Uterus (tissue), 4 donors: Measurements from ENCODE around the gene SP2. TPM values are rescaled to one million over a fixed set of nuclear protein-coding genes. Genes with fewer than 3 reads are reported as not detected.

Experiments
- DNase-seq, 2 donors: peaks; one replicate each; pipeline ENCODE4 v3.0.0-alpha.2; 2019 to 2020
- H3K27ac ChIP-seq, 2 donors: fragments of 200-600 bp; sonication (generic); 1 replicate in 1 of 2; 2 replicates in 1 of 2; pipeline ENCODE4 v1.5.1; 2016 to 2018
- H3K27me3 ChIP-seq, 2 donors: fragments of 200-600 bp; sonication (generic); one replicate each; pipeline ENCODE4 v1.5.1; 2018 to 2019; ENCODE audit warnings: control low read depth in 1 of 2
- H3K36me3 ChIP-seq, 2 donors: fragments of 200-600 bp; sonication (generic); one replicate each; pipeline ENCODE4 v1.5.1; 2019; ENCODE audit warnings: control low read depth in 1 of 2
- H3K4me1 ChIP-seq, 2 donors: fragments of 200-600 bp; sonication (generic); one replicate each; pipeline ENCODE4 v1.5.1; 2018 to 2019; ENCODE audit warnings: control low read depth in 1 of 2
- H3K4me3 ChIP-seq, 2 donors: fragments of 200-600 bp; sonication (generic); 1 replicate in 1 of 2; 2 replicates in 1 of 2; pipeline ENCODE4 v1.5.1; 2018 to 2019; ENCODE audit warnings: mild to moderate bottlenecking in 1 of 2
- H3K9me3 ChIP-seq, 2 donors: fragments of 200-600 bp; sonication (generic); one replicate each; pipeline ENCODE4 v1.5.1; 2019; ENCODE audit warnings: control low read depth in 1 of 2
- POLR2A ChIP-seq, 2 donors: fragments of 450-650 bp; IDR thresholded peaks; one replicate each; pipeline ENCODE4 v1.6.1; 2016; ENCODE audit warnings: antibody characterized with exemption in 2 of 2, mild to moderate bottlenecking in 1 of 2, moderate library complexity in 1 of 2
- intact Hi-C: fragments of 100-400 bp; cut with DNase I; formaldehyde crosslinking; loops from one replicate; pipeline ENCODE4 v1.15.1; 2023; ENCODE audit warnings: low total_unique reads
- total RNA-seq, 4 donors: library from RNA; depleted of rRNA in 3 of 4; stranded (reverse); fragments of >200 nt in 3 of 4; gene quantifications; one replicate each; pipeline versions ENCODE4 v1.1.0 to v1.2.4, GENCODE V29; 2014 to 2023
- TF ChIP-seq, protein P1 (sequence below), 4 experiments: fragments of 200-600 bp in 2 of 4; fragments of 450-650 bp in 2 of 4; sonication (generic) in 2 of 4; IDR thresholded peaks; one replicate each; pipeline ENCODE4 v1.5.1; 2016 to 2019; ENCODE audit warnings: antibody characterized with exemption in 4 of 4, mild to moderate bottlenecking in 2 of 4, moderate library complexity in 1 of 4
- donor health status: DM: yes; HTN: yes; CAD: no.

Gene SP2
- total RNA-seq, 4 donors from 2014 or later: 0.88 to 18.7 (median 1.3) TPM

DNA sequence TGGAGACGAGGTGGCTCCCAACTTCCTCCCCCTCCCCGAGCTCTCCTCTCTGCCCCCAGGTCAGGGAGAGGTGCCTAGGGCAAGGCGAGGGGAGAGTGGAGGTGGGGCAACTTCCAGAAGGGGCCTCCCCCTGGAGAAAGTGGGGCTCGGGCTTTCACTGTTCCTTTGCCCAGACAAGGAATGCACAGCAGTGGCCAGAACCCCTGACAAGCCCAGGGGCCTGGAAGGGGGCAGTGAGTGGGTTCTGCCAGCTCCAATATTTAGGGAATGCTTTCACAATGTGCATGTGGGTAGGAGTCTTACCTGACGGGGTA is 11.7 kb upstream of the SP2 start:
- H3K27ac ChIP-seq: peak overlapping the region in 1 of 2 donors; percentile 23
- H3K27me3 ChIP-seq: no peaks in the 10 kb centered on the region
- no peak for DNase-seq
- H3K9me3 ChIP-seq: no peaks in the 10 kb centered on the region
- no peak for TF ChIP-seq POLR2A (IDR thresholded peaks at IDR 0.05)
- no peaks in the 10 kb centered on the region for H3K36me3 ChIP-seq
- no peaks in the 10 kb centered on the region for H3K4me1 ChIP-seq
- intact Hi-C loops: no loop called here
- no peak overlapping the region for H3K4me3 ChIP-seq

DNA sequence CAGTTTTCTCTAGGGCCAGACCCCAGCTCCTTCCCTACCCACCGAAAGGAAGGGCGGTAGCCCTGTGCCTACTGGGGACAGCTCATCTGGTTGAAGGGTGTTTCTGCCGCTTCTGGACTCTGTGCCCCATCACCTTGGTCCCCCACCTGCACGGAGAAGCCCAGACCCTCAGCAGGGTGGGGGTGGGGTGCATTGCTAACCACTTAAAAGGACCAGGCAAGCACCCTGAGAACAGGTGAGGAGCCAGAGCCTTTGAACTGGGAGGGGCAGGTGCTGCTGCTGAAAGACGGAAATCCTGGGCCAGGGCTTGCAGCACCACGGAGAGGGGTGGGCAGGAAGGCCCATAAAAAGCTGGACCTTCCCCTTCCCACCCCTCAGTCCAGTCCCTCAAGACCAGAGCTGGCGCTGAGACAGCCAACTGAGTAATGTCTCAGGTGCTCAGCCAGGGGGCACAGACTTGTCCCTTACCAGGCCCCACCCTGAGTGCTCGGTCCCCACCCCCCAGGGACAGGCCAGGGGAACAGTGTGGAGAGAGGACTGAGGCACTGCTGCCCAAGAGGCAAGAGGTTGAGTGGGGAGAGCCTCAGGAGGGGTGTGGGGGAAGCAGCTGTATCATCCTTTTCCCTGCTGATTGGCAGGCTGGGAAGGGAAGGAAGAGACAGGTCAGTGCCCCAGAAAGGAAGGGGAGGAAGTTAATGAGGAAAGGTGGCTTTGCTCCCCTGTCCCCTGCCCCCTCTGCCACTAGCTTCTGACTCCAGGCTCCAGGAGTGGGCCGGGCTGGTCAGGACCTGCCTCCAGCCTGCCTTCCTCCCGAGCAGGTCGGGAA is 10.9 kb upstream of the SP2 start:
- DNase-seq: no peak
- no peaks in the 10 kb centered on the region for H3K36me3 ChIP-seq
- intact Hi-C loops: no loop called here
- no peaks in the 10 kb centered on the region for H3K27me3 ChIP-seq
- H3K4me3 ChIP-seq: no peak overlapping the region
- no peak overlapping the region for H3K27ac ChIP-seq
- no peaks in the 10 kb centered on the region for H3K9me3 ChIP-seq
- TF ChIP-seq, protein P1, sequence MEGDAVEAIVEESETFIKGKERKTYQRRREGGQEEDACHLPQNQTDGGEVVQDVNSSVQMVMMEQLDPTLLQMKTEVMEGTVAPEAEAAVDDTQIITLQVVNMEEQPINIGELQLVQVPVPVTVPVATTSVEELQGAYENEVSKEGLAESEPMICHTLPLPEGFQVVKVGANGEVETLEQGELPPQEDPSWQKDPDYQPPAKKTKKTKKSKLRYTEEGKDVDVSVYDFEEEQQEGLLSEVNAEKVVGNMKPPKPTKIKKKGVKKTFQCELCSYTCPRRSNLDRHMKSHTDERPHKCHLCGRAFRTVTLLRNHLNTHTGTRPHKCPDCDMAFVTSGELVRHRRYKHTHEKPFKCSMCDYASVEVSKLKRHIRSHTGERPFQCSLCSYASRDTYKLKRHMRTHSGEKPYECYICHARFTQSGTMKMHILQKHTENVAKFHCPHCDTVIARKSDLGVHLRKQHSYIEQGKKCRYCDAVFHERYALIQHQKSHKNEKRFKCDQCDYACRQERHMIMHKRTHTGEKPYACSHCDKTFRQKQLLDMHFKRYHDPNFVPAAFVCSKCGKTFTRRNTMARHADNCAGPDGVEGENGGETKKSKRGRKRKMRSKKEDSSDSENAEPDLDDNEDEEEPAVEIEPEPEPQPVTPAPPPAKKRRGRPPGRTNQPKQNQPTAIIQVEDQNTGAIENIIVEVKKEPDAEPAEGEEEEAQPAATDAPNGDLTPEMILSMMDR (IDR thresholded peaks at IDR 0.05): no peak
- no peak for TF ChIP-seq POLR2A (IDR thresholded peaks at IDR 0.05)
- H3K4me1 ChIP-seq: no peaks in the 10 kb centered on the region

DNA sequence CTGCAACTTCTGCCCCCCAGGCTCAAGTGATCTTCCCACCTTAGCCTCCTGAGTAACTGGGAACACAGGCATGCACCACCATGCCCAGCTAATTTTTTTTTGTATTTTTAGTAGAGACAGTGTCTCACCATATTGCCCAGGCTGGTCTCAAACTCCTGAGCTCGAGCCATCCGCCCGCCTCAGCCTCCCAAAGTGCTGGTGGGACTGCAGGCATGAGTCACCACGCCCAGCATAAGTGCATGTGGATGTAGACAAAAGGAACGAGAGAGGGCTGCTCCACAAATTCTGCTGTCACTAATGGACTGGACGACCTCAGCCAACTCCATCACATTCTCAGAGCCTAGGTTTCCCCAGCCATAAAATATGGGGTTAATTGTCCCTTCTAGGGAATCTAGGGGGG is 7.7 kb upstream of the SP2 start:
- no peaks in the 10 kb centered on the region for H3K4me1 ChIP-seq
- no peaks in the 10 kb centered on the region for H3K27me3 ChIP-seq
- DNase-seq: no peak
- H3K4me3 ChIP-seq: no peak overlapping the region
- intact Hi-C loops: no loop called here
- no peaks in the 10 kb centered on the region for H3K36me3 ChIP-seq
- H3K27ac ChIP-seq: no peak overlapping the region
- TF ChIP-seq POLR2A (IDR thresholded peaks at IDR 0.05): no peak
- TF ChIP-seq, protein P1 (IDR thresholded peaks at IDR 0.05): no peak
- H3K9me3 ChIP-seq: no peaks in the 10 kb centered on the region

DNA sequence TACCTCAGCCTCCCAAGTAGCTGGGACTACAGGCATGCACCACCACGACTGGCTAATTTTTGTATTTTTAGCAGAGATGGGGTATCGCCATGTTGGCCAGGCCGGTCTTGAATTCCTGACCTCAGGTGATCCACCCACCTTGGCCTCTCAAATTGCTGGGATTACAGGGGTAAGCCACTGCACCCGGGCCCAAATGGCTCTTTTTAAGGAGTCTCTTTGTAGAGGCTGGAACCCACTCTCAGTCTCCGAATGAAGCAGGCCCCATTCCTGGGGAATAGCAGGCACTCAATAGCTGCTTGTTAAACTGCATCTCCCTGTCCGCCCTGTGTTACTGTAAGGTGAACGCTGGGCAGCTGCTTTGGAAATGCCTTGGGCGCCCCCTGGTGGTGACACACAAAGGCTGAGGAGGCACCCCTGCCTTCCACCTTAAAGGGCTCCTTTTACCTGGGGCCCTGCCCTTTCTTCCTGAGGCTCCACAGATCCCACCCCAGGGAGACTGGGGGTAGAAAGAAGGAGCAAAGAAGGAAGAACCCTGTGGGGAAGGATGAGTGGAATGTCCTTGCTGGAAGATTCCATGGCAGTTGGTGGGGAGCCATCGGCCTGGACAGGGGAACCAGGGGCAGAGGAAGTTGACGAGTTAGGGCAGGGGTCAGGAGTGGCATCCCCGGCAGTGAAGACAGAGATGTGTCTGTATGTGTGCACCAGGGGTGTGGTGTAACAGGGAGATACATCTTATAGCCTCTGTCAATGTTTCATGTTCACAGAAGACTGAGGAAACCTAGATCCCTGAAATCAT is 6.1 kb upstream of the SP2 start:
- Histone ChIP-seq H3K9me3 (no peaks in the 10 kb centered on the region), H3K4me1 (no peaks in the 10 kb centered on the region), H3K36me3 (no peaks in the 10 kb centered on the region), H3K27ac (no peak overlapping the region), H3K4me3 (no peak overlapping the region), H3K27me3 (no peaks in the 10 kb centered on the region)
- DNase-seq: peak; percentile 84 to 90
- intact Hi-C loops: loop anchor here (2.0 kb wide), 1 partner anchor 49 kb away; the partner anchor contains the start of gene SCRN2
- no peak for TF ChIP-seq POLR2A (IDR thresholded peaks at IDR 0.05)
- TF ChIP-seq, protein P1 (IDR thresholded peaks at IDR 0.05): peak; percentile 94 to 97 (median 94)

DNA sequence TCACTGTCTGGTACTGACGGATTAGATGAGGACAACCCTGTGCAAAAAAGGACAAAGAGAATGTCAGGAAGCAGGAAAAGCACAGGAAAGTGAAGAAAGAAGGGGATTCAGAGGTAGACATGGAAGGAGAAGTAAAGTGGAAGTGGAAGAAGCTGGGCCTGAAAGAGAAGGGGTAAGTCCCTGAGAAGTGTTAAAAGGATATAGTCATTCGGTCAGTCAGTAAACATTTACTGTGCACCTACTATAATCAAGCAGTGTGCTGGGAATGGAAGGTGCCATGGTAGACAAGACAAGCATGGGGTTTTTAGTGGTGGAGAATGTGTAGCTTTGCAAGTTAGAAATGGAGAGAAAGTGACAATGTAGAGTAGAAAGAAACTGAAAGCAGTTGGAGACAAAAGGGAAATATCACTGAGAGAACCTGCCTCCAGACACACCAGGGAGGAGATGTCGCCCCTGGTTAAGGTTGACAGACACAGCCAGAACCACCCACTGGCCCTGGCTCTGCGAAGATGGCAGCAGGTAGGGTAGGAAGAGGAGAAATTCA is 4.4 kb upstream of the SP2 start:
- no peaks in the 10 kb centered on the region for H3K4me1 ChIP-seq
- no peak overlapping the region for H3K4me3 ChIP-seq
- DNase-seq: no peak
- intact Hi-C loops: loop anchor here (2.0 kb wide), 1 partner anchor 51 kb away; the partner anchor contains the start of gene SCRN2
- H3K9me3 ChIP-seq: no peaks in the 10 kb centered on the region
- no peaks in the 10 kb centered on the region for H3K36me3 ChIP-seq
- H3K27ac ChIP-seq: no peak overlapping the region
- no peaks in the 10 kb centered on the region for H3K27me3 ChIP-seq
- no peak for TF ChIP-seq POLR2A (IDR thresholded peaks at IDR 0.05)
- TF ChIP-seq, protein P1 (IDR thresholded peaks at IDR 0.05): no peak
